GM19468 (cell line): ENCODE measurements around the gene SYNJ2.

Source experiments
- ATAC-seq: cut with Tn5 transposase; IDR thresholded peaks from one replicate; pipeline ENCODE4 v1.9.1; 2021; ENCODE audit warnings: mild to moderate bottlenecking, moderate library complexity, moderate number of reproducible peaks; ENCODE audit not compliant: unreplicated experiment; ENCODE audit errors: extremely low read depth

Gene SYNJ2

GRCh38 chr6:158050955-158051354, 69.3 kb downstream of the SYNJ2 start:
- ATAC-seq, result no peak

DNA sequence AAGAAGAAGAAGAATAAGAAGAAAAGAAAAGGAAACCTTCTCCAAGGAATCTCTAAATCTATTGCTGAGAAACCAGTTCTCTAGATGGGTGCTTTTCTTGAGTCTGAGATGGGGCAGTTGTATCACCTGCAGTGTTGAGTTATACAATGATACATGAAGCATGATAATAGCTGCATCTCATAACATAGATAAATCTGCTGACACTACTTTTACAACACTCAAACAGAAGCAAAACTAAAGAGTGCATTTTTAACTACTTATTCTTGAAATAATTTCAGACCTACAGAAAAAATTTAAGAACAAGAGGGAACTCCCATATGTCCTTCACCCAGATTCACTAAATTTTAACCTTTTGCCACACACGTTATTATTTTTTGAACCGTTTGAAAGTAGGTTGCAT, 70.3 kb downstream of the SYNJ2 start:
- no peak for ATAC-seq

DNA sequence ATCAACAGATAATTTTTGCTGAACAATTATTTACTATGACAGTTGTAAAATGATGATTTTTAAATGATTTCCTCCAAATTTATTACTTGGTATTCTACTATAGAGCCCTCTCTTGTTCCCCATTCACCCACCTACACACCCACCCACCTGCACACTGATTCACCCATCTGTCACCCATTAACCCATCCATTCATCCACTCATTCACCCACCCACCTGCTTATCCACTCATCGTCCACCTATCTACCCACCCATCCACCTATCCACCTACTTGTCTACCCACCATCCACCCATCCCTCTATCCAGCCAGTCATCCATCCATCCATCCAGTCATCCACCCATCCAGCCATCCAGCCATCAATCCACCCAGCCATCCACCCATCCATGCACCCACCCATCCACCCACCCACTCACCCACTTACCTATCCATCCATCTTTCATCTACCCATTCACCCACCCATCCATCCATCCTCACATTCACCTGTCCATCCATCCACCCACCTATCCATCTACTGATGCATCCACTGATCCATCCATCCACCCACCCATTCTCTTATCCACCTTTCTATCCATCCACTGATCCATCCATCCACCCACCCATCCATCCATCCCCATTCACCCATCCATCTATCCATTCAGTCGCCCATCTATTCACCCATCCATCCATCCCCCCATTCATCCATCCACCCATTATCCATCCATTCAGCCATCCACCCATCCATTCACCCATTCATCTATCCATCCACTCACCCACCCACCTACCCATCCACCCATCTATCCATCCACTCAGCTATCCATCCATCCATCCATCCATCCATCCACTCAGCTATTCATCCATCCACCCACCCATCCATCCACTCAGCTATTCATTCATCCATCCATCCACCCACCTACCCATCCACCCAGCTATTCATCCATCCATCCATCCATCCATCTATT, 72.0 kb downstream of the SYNJ2 start:
- ATAC-seq, result no peak

- no peak for ATAC-seq
Measured at GRCh38 chr6:158056355-158056754, 74.7 kb downstream of the SYNJ2 start.

DNA sequence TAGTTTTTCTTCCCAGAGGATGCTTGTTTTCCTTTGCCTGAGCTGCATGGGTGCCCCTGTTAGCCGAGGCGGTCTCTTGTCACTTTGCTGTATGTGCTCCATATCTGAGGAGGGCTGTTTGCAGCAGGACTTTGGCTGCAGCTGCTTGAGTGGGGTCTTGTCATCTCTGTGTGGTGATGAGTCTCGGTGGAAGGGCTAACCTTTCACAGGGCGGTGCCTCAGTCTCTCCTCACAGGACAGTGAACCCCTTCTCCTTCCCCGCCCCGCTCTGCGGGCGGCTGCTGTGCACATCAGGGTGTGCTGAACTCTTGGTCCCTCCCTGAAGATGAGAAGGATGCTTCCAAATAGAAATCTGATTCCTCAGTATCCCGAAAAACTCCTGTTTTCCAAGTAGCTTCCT, 75.1 kb downstream of the SYNJ2 start:
- ATAC-seq, result no peak

GRCh38 chr6:158057213-158057987, 75.7 kb downstream of the SYNJ2 start:
- ATAC-seq, result no peak

GRCh38 chr6:158058171-158058651, 76.5 kb downstream of the SYNJ2 start:
- no peak for ATAC-seq

DNA sequence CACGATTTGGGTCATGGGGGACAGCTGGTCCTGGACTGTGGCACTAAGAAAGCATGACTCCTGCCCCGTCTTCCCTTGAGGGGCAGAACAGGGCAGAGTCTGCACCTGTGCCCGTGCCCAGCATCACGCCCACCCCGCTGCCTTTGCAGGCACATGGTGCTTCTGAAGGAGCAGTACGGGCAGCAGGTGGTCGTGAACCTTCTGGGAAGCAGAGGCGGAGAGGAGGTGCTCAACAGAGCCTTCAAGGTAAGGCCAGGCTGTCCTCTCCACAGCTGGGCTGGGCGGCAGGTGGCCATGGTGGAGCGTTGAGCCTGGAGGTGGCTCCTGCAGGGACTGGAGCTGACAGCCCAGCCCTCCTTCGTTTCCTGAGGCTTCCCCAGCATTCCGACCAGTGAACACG, 77.4 kb downstream of the SYNJ2 start:
- ATAC-seq, result no peak

DNA sequence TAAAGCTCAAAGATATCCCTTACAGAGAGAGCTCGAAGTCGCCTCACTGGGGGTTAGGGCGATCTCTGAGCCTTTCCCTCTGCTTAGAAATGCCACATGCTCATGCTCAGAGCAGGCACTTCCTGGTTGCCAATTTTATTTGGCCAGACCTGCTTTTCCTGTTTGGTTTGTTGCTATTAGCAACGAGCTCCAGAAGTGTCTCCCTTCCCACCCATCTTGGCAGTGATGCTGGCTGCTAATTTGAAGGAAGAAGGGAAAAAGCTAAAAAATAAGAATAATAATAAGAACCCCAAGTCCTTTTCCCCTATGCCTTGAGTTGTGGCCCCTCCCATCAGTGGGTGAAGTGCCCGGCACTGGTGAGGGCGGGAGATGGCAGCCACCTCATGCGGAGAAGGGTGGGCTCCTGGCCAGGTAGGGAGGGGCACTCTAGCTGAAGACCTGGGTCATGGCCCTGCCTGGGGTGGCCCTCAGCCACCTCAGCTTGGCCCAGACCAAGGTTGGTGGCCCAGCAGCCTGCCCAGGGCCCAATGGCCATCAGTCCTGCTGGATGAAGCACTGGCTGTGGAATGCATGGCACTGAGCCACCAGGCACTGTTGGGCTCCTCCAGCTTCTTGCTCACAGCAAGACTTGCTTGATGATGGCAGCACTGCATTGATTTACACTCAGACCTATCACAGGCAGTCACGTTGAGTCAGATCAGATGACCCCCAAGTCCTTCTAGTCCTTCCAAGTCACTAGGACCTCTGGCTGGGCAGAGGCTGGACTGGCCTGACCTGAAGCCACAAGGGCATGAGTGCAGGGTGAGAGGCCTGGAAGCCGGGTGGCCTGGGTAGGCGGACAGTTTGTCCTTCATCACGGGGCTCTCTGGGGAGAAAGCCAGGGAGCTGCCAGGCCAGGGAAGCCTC, 79.0 kb downstream of the SYNJ2 start:
- ATAC-seq, result no peak

- no peak for ATAC-seq
Measured at GRCh38 chr6:158061361-158061708, 79.7 kb downstream of the SYNJ2 start.

- ATAC-seq, result no peak
Measured at GRCh38 chr6:158061709-158062461, 80.2 kb downstream of the SYNJ2 start.

DNA sequence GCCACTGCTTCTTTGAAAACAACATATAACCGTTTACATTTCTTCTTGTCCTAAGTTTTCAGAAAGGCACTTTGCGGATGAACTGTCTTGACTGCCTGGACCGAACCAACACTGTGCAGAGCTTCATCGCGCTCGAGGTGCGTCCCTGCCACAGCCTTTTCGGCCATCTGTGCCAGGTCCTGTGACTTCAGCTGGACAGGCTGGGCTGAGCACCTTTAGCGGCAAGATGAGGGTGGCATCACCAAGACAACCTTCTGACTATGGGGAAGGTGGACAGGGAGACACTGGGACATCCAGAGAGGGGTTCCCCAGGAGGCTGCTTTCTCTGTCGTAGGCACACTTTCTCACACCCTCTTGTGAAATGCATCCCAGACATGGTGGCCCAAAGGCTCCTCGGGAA, 82.1 kb downstream of the SYNJ2 start:
- ATAC-seq, result no peak

GRCh38 chr6:158064725-158065251, 83.1 kb downstream of the SYNJ2 start:
- no peak for ATAC-seq

GRCh38 chr6:158066136-158066781, 84.6 kb downstream of the SYNJ2 start:
- ATAC-seq, result no peak

DNA sequence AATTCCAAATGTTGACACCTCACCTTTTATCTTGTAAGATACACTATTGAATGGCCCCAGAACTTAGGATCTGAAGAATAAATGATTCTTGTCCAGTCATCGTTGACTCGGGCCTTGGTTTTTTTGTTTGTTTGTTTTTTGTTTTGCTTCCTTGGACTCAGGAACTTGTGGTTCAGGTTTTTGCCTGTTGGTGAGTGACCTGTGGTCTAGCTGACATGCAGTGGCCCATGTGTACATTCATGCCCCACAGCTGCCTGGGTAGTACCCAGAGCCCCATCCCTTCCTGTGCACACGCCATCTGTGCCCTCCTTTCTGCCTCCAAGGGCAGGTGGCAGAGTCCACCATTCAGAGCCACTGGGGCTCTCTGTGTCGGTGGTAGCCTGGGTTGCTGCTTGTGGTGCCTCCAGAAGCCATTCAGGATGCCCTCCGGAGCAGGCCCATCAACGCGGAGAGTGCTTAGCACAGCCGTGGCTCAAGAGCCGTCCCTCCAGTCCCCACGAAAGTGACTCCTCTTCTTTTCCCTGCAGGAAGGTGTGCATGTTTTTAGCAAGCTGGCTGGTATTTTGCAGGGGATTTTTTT, 85.9 kb downstream of the SYNJ2 start:
- no peak for ATAC-seq

DNA sequence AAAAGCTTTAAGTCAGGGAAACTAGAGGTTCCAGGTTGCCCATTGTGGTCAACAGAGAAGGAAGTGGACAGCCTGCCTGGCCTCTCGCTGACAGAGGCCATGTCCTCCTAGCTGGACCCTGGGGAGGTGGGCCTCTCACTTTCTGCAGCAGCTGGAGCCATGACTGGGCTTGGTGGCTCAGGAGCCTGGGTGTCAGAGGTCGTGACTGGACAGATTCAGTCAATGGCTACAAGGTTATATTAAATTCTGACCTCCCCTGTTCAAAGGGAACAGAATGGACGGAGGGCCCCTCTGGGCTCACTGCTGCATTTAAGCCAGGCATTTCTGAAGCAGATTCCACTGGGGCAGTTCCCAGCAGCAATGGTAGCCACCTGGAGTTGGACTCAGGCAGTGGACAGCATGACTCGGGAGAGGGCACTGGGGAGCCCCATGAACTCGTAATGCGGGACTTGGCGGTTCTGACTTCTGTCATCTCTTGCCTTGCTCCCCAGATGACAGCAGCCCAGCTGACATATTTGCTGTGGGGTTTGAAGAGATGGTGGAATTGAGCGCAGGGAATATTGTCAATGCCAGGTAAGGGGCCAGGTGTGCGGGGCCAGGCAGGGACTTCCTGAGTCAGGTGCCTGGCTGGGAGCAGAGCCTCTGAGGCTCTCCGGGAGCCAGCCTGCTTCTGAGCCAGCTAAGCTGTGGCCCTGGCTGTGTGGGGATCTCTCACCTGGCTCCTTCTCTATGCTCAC, 86.7 kb downstream of the SYNJ2 start:
- no peak for ATAC-seq

- ATAC-seq, result no peak
Measured at GRCh38 chr6:158068893-158069799, 87.5 kb downstream of the SYNJ2 start.
